MM.1S (cell line): Measurements from ENCODE around the gene MED16.

Source experiments
- CTCF ChIP-seq: fragments of 300-600 bp; sonication (generic); IDR thresholded peaks from 2 replicates; pipeline ENCODE4 v1.5.1; 2016; ENCODE audit warnings: antibody characterized with exemption, low read length, mixed read lengths
- EZH2phosphoT487 ChIP-seq: fragments of 300-600 bp; sonication (generic); IDR thresholded peaks from 2 replicates; pipeline ENCODE4 v1.6.1; 2018; ENCODE audit warnings: antibody characterized with exemption, low read length

DNA sequence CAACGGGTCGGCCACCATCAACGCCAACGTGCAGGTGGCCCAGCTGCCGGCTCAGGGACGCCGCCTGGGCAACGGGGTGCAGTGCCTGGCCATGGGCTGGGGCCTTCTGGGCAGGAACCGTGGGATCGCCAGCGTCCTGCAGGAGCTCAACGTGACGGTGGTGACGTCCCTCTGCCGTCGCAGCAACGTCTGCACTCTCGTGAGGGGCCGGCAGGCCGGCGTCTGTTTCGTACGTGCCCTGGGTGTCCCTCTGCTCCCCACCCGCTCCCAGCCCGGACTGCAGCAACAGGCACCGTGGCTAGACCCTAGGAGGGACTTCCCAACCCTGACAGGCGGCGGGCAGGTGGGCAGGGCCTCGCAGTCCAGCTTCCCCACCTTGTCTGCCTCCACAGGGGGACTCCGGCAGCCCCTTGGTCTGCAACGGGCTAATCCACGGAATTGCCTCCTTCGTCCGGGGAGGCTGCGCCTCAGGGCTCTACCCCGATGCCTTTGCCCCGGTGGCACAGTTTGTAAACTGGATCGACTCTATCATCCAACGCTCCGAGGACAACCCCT, 37.3 kb downstream of the MED16 start:
- TF ChIP-seq CTCF, result no peak
- TF ChIP-seq EZH2phosphoT487, result no peak
